ENCODE measurements around the gene MDC1.
A peak's percentile ranks its signal among the peaks of the same experiment; 100 is the strongest.

The MDC1 gene

GRCh38 chr6:30696432-30696831, 20.6 kb downstream of the MDC1 start:
- no peak for DNase-seq

GRCh38 chr6:30691208-30691847, 25.8 kb downstream of the MDC1 start:
- DNase-seq: no peak

- peak; percentile 60 for DNase-seq
Measured at GRCh38 chr6:30690403-30691207, 26.5 kb downstream of the MDC1 start, which contains the start of gene NRM. Gene NRM, minus strand, starts transcription at chr6:30690984. Its CDS starts 10 bp downstream, at chr6:30690974.

- DNase-seq: no peak
Measured at GRCh38 chr6:30689985-30690384, 27.1 kb downstream of the MDC1 start.

- no peak for DNase-seq
Measured at GRCh38 chr6:30689022-30689865, 27.8 kb downstream of the MDC1 start.

GRCh38 chr6:30688569-30688968, 28.5 kb downstream of the MDC1 start:
- DNase-seq: no peak

GRCh38 chr6:30687659-30688431, 29.2 kb downstream of the MDC1 start:
- no peak for DNase-seq

GRCh38 chr6:30686908-30687658, 30.0 kb downstream of the MDC1 start:
- peak; percentile 66 for DNase-seq

- peak; percentile 86 for DNase-seq
Measured at GRCh38 chr6:30686009-30686907, 30.8 kb downstream of the MDC1 start, which contains the start of gene PPP1R18. Gene PPP1R18, minus strand, starts transcription at chr6:30686645. Its CDS starts 627 bp downstream, at chr6:30686018.

GRCh38 chr6:30685157-30686008, 31.7 kb downstream of the MDC1 start:
- no peak for DNase-seq

- no peak for DNase-seq
Measured at GRCh38 chr6:30684386-30685156, 32.5 kb downstream of the MDC1 start.

- DNase-seq: no peak
Measured at GRCh38 chr6:30683980-30684338, 33.1 kb downstream of the MDC1 start.

GRCh38 chr6:30683183-30683979, 33.7 kb downstream of the MDC1 start:
- no peak for DNase-seq

GRCh38 chr6:30682143-30683117, 34.7 kb downstream of the MDC1 start:
- DNase-seq: peak; percentile 78

- DNase-seq: no peak
Measured at GRCh38 chr6:30681766-30682142, 35.3 kb downstream of the MDC1 start.

- no peak for DNase-seq
Measured at GRCh38 chr6:30679765-30680535, 37.1 kb downstream of the MDC1 start.
